Esophagus muscularis mucosa (tissue), 3 donors: ENCODE results near the gene GMPR.

Experiments
- CTCF ChIP-seq, 3 experiments: fragments of 200-600 bp in 2 of 3; fragments of 450-650 bp in 1 of 3; sonication (generic) in 2 of 3; IDR thresholded peaks; one replicate each; pipeline ENCODE4 v1.5.1; 2017 to 2019; ENCODE audit warnings: antibody characterized with exemption in 3 of 3, mild to moderate bottlenecking in 2 of 3, moderate library complexity in 1 of 3
- EP300 ChIP-seq: sonication (generic); formaldehyde crosslinking; IDR thresholded peaks from one replicate; pipeline ENCODE4 v1.6.1; 2017; ENCODE audit warnings: antibody characterized with exemption

- TF ChIP-seq CTCF (IDR thresholded peaks at IDR 0.05) (no peak), EP300 (no peak)
Measured at GRCh38 chr6:16212276-16212675, 26.1 kb upstream of the GMPR start.
